ENCODE results near the gene HIPK2.

GRCh38 chr7:139531094-139531493 is 246.7 kb downstream of the HIPK2 start:
- TF ChIP-seq CTCF (conservative IDR thresholded peaks at IDR 0.05; ENCODE audit: low read depth, low read length) (no peak), EZH2 (IDR thresholded peaks at IDR 0.05; ENCODE audit: borderline replicate concordance, low read depth, low read length, poor library complexity, severe bottlenecking) (no peak)
